Hindlimb muscle (tissue), 1 donor: ENCODE measurements around the gene PLCL2. TPM values are rescaled to one million over a fixed set of nuclear protein-coding genes. Genes with fewer than 3 reads are reported as not detected.

Experiments
- DNase-seq: peaks from one replicate; pipeline ENCODE4 v3.0.0-alpha.2; 2013
- polyA plus RNA-seq: library from polyadenylated mRNA; unstranded; fragments of 120-200 nt; gene quantifications from one replicate; pipeline ENCODE4 v1.2.1, GENCODE V29; 2013; ENCODE audit not compliant: insufficient read length

PLCL2 gene
- polyA plus RNA-seq, 1 donor = 14.3 TPM

GRCh38 chr3:17014284-17014683 lies 129.5 kb downstream of the PLCL2 start:
- no peak for DNase-seq

GRCh38 chr3:17014709-17015108 lies 130.0 kb downstream of the PLCL2 start:
- no peak for DNase-seq

- DNase-seq = no peak
Observed at GRCh38 chr3:17021614-17022013, 136.9 kb downstream of the PLCL2 start.

GRCh38 chr3:17023006-17023664 lies 138.4 kb downstream of the PLCL2 start:
- no peak for DNase-seq

- no peak for DNase-seq
Observed at GRCh38 chr3:17025594-17026139, 140.9 kb downstream of the PLCL2 start.

- DNase-seq = no peak
Observed at GRCh38 chr3:17027318-17027717, 142.6 kb downstream of the PLCL2 start.

- no peak for DNase-seq
Observed at GRCh38 chr3:17028363-17028762, 143.6 kb downstream of the PLCL2 start.

- DNase-seq = no peak
Observed at GRCh38 chr3:17030438-17030837, 145.7 kb downstream of the PLCL2 start.

GRCh38 chr3:17030956-17031652 lies 146.3 kb downstream of the PLCL2 start:
- no peak for DNase-seq

- DNase-seq = no peak
Observed at GRCh38 chr3:17032407-17033034, 147.8 kb downstream of the PLCL2 start.

GRCh38 chr3:17033516-17034168 lies 148.9 kb downstream of the PLCL2 start:
- no peak for DNase-seq

- DNase-seq = no peak
Observed at GRCh38 chr3:17035033-17035432, 150.3 kb downstream of the PLCL2 start.

GRCh38 chr3:17035966-17036365 lies 151.2 kb downstream of the PLCL2 start:
- DNase-seq = no peak

- no peak for DNase-seq
Observed at GRCh38 chr3:17038141-17038540, 153.4 kb downstream of the PLCL2 start.

GRCh38 chr3:17038900-17039553 lies 154.3 kb downstream of the PLCL2 start:
- DNase-seq = no peak

- no peak for DNase-seq
Observed at GRCh38 chr3:17039594-17039993, 154.8 kb downstream of the PLCL2 start.

- DNase-seq = no peak
Observed at GRCh38 chr3:17040322-17040989, 155.7 kb downstream of the PLCL2 start.

GRCh38 chr3:17040990-17041377 lies 156.2 kb downstream of the PLCL2 start:
- DNase-seq = no peak

- DNase-seq = no peak
Observed at GRCh38 chr3:17044855-17045254, 160.1 kb downstream of the PLCL2 start.

GRCh38 chr3:17045705-17046104 lies 160.9 kb downstream of the PLCL2 start:
- no peak for DNase-seq

- DNase-seq = no peak
Observed at GRCh38 chr3:17046623-17047022, 161.9 kb downstream of the PLCL2 start.

- no peak for DNase-seq
Observed at GRCh38 chr3:17047162-17047561, 162.4 kb downstream of the PLCL2 start.
